ENCODE results near the gene ALKBH4. TPM values are rescaled to one million over a fixed set of nuclear protein-coding genes. Genes with fewer than 3 reads are reported as not detected.

Gene ALKBH4
- total and polyA plus RNA-seq, 3 experiments from 2014 or later, result 11.3 to 20.1 (median 13.2) TPM

DNA sequence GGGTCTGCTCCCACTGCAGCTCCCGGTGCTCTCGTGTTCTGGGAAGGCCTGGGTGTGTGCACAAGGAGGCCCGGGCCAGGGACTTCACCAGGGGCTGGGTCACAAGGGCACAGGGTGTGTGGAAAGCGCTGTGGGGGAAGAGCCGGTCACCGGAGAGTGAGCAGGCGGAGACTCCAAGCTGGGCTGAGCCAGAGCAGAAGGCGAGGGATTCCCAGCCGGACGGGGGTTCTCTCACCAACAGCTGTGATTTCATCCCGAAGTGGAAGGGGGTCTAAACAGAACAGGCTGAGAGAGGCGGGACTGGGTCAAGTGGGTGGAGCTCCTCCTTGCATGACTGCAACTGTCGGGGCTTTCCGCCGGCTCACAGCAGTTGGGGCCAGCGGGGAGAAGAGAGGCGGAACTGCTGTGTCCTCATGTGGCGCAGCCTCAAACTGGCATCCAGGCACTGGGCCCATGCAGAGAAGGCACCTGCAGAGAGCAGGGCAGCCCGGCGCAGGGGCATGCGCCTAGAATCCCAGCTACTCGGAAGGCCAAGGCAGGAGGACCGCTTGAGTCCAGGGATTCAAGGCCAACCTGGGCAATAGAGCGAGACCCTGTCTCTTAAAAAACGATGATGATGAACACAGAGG, 38.9 kb downstream of the ALKBH4 start:
- ChIA-PET POLR2A (interaction anchor here (0.6 to 1.9 kb wide), 8 partner anchors 8 to 40 kb away, joined by 3 to 22 read pairs (median 4); partner anchors contain the start of gene ORAI2), CTCF (interaction anchor here (0.8 to 3.8 kb wide), 7 partner anchors 10 to 40 kb away, joined by 3 to 14 read pairs (median 6); partner anchors contain the start of gene PRKRIP1)
- Histone ChIP-seq H3K4me1 (ENCODE audit: insufficient read depth, low read length) (peaks cover 84% of the 10 kb centered on the region), H3K27ac (ENCODE audit: low read depth, low read length) (peak overlapping the region; percentile 96), H3K36me3 (ENCODE audit: insufficient read depth, low read length) (no peaks in the 10 kb centered on the region), H3K27me3 (ENCODE audit: insufficient read depth, low read length, poor library complexity, severe bottlenecking) (no peaks in the 10 kb centered on the region), H3K9me3 (ENCODE audit: low read length) (no peaks in the 10 kb centered on the region), H3K4me3 (ENCODE audit: low read length) (peak overlapping the region; percentile 62)
- Mint-ChIP-seq H3K4me1 (peaks cover 57 to 81% (median 66%) of the 10 kb centered on the region in 3 donors), H3K4me3 (peak overlapping the region; percentile 77 to 95 (median 90)), H3K36me3 (peaks cover 2 to 32% (median 3%) of the 10 kb centered on the region in 3 donors), H3K27me3 (peaks cover 0 to 2% of the 10 kb centered on the region in 2 donors), H3K27ac (peak overlapping the region; percentile 98 to 100 (median 100)), H3K9me3 (peaks cover 0 to 1% (median 0%) of the 10 kb centered on the region in 5 donors)
- DNase-seq, result peak; percentile 80 to 91 (median 81)

DNA sequence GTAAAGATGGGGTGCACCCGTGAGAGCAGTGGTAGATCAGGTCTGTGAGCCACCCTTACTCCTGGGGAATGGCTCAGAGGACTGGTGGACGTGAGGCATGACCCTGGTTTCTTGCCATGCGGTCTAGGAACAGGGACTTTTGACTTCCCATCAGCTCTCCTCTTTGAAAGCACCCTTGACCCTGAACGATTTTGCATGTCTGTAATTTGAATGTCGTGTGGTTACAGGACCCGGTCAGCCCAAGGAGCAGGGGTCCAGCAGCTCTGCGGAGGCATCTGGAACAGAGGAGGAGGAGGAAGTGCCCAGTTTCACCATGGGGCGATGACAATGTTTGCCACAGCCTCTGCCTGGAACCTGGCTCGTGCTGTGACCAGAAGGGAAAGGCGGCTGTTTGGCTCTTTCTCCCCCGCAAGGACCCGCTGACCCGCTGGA, 39.9 kb downstream of the ALKBH4 start:
- Histone ChIP-seq H3K36me3 (ENCODE audit: insufficient read depth, low read length) (no peaks in the 10 kb centered on the region), H3K27me3 (ENCODE audit: insufficient read depth, low read length, poor library complexity, severe bottlenecking) (no peaks in the 10 kb centered on the region), H3K9me3 (ENCODE audit: low read length) (no peaks in the 10 kb centered on the region), H3K4me1 (ENCODE audit: insufficient read depth, low read length) (peaks cover 84% of the 10 kb centered on the region), H3K4me3 (ENCODE audit: low read length) (no peak overlapping the region), H3K27ac (ENCODE audit: low read depth, low read length) (no peak overlapping the region)
- Mint-ChIP-seq H3K4me1 (peaks cover 60 to 81% (median 69%) of the 10 kb centered on the region in 3 donors), H3K27me3 (peaks cover 0 to 2% of the 10 kb centered on the region in 2 donors), H3K36me3 (peaks cover 8 to 39% (median 9%) of the 10 kb centered on the region in 3 donors), H3K27ac (peak overlapping the region; percentile 98 to 100 (median 100)), H3K4me3 (peak overlapping the region; percentile 20 to 90 (median 54)), H3K9me3 (peaks cover 0 to 1% (median 0%) of the 10 kb centered on the region in 5 donors)
- CTCF ChIA-PET, result interaction anchor here (1.7 to 3.8 kb wide), 4 partner anchors 9 to 29 kb away, joined by 6 to 14 read pairs (median 10); partner anchors contain the start of gene PRKRIP1
- DNase-seq, result no peak
- POLR2A ChIA-PET, result interaction anchor here (1.0 to 1.5 kb wide), 2 partner anchors 20 to 30 kb away, joined by 3 to 5 read pairs; no protein-coding TSS in a partner anchor

- POLR2A ChIA-PET, result no interaction called here
- Histone ChIP-seq H3K27ac (ENCODE audit: low read depth, low read length) (no peak overlapping the region), H3K4me1 (ENCODE audit: insufficient read depth, low read length) (peaks cover 77% of the 10 kb centered on the region), H3K9me3 (ENCODE audit: low read length) (no peaks in the 10 kb centered on the region), H3K27me3 (ENCODE audit: insufficient read depth, low read length, poor library complexity, severe bottlenecking) (no peaks in the 10 kb centered on the region), H3K36me3 (ENCODE audit: insufficient read depth, low read length) (no peaks in the 10 kb centered on the region), H3K4me3 (ENCODE audit: low read length) (no peak overlapping the region)
- Mint-ChIP-seq H3K4me3 (peak overlapping the region in 4 of 7 donors; percentile 20 to 90 (median 53)), H3K4me1 (peaks cover 57 to 80% (median 69%) of the 10 kb centered on the region in 3 donors), H3K27me3 (peaks cover 0 to 2% of the 10 kb centered on the region in 2 donors), H3K36me3 (peaks cover 8 to 43% (median 9%) of the 10 kb centered on the region in 3 donors), H3K27ac (peak overlapping the region; percentile 98 to 100 (median 100)), H3K9me3 (peaks cover 0 to 1% (median 0%) of the 10 kb centered on the region in 5 donors)
- CTCF ChIA-PET, result interaction anchor here (1.7 to 3.8 kb wide), 3 partner anchors 9 to 26 kb away, joined by 6 to 14 read pairs (median 14); no protein-coding TSS in a partner anchor
- DNase-seq, result no peak
Observed at GRCh38 chr7:102424129-102424551, 40.5 kb downstream of the ALKBH4 start.

DNA sequence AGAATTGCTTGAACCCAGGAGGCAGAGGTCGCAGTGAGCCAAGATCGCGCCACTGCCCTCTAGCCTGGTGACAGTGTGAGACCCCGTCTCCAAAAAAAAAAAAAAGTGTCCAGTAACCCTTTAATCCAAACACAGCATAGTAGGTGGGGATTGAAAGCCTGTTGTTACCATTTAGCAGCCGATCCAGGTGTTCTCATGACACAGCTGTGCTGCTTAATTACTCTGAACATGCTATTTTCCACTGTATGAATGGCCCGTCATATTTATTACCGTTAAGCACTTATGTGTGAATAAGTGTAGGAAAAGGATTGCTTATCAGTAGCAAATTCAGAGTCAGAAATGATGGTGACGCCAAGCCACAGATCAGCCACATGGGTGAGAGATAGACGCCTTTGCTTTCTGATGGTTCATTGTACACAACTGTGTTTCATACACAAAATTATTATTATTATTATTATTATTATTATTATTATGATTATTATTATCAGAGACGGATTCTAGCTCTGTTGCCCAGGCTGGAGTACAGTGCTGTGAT, 42.9 kb downstream of the ALKBH4 start:
- H3K9me3 ChIP-seq (ENCODE audit: low read length), result no peaks in the 10 kb centered on the region
- peaks cover 76% of the 10 kb centered on the region for H3K4me1 ChIP-seq (ENCODE audit: insufficient read depth, low read length)
- Mint-ChIP-seq H3K4me3 (no peak overlapping the region), H3K27me3 (peaks cover 0 to 2% of the 10 kb centered on the region in 2 donors), H3K9me3 (peaks cover 0 to 1% (median 0%) of the 10 kb centered on the region in 5 donors), H3K36me3 (peaks cover 12 to 55% (median 13%) of the 10 kb centered on the region in 3 donors), H3K27ac (no peak overlapping the region), H3K4me1 (peaks cover 61 to 80% (median 71%) of the 10 kb centered on the region in 3 donors)
- peak overlapping the region; percentile 41 for H3K27ac ChIP-seq (ENCODE audit: low read depth, low read length)
- H3K27me3 ChIP-seq (ENCODE audit: insufficient read depth, low read length, poor library complexity, severe bottlenecking), result no peaks in the 10 kb centered on the region
- H3K4me3 ChIP-seq (ENCODE audit: low read length), result no peak overlapping the region
- ChIA-PET POLR2A (interaction anchor here (1.2 kb wide), 1 partner anchor 10 kb away, joined by 3 read pairs; no protein-coding TSS in a partner anchor), CTCF (interaction anchor here (1.0 to 1.1 kb wide), 2 partner anchors 9 to 11 kb away, joined by 3 read pairs; no protein-coding TSS in a partner anchor)
- no peak for DNase-seq
- H3K36me3 ChIP-seq (ENCODE audit: insufficient read depth, low read length), result no peaks in the 10 kb centered on the region

DNA sequence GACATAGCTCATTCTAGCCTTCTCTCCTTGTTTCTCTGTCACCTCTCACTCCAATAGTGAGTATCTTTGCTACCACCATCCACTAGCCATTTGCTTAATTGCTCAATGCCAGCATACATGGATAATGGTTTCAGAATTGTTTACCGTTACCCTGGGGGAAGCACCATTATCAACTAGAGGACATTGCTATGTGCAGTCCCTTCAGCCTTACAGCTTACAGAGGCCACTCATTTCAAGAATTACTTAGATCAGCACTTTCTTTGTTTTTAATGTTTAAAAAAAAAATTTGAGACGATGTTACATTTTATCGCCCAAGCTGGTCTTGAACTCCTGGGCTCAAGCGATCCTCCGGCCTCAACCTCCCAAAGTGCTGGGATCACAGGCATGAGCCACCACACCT, 46.1 kb downstream of the ALKBH4 start:
- ChIA-PET POLR2A (no interaction called here), CTCF (interaction anchor here (1.2 kb wide), 2 partner anchors 13 to 20 kb away, joined by 3 read pairs; no protein-coding TSS in a partner anchor)
- H3K4me1 ChIP-seq (ENCODE audit: insufficient read depth, low read length), result peaks cover 71% of the 10 kb centered on the region
- no peak for DNase-seq
- no peak overlapping the region for H3K4me3 ChIP-seq (ENCODE audit: low read length)
- Mint-ChIP-seq H3K27me3 (no peaks in the 10 kb centered on the region), H3K9me3 (no peaks in the 10 kb centered on the region), H3K36me3 (peaks cover 12 to 45% (median 13%) of the 10 kb centered on the region in 3 donors), H3K4me1 (peaks cover 52 to 78% (median 66%) of the 10 kb centered on the region in 3 donors), H3K4me3 (peak overlapping the region in 4 of 7 donors; percentile 19 to 56 (median 46)), H3K27ac (peak overlapping the region in 7 of 8 donors; percentile 88 to 99 (median 96))
- no peaks in the 10 kb centered on the region for H3K9me3 ChIP-seq (ENCODE audit: low read length)
- H3K36me3 ChIP-seq (ENCODE audit: insufficient read depth, low read length), result no peaks in the 10 kb centered on the region
- no peaks in the 10 kb centered on the region for H3K27me3 ChIP-seq (ENCODE audit: insufficient read depth, low read length, poor library complexity, severe bottlenecking)
- H3K27ac ChIP-seq (ENCODE audit: low read depth, low read length), result no peak overlapping the region

GRCh38 chr7:102417105-102417504, 47.6 kb downstream of the ALKBH4 start:
- ChIA-PET POLR2A (interaction anchor here (0.6 to 0.8 kb wide), 3 partner anchors 8 to 12 kb away, joined by 3 to 12 read pairs (median 4); no protein-coding TSS in a partner anchor), CTCF (no interaction called here)
- Histone ChIP-seq H3K4me1 (ENCODE audit: insufficient read depth, low read length) (peaks cover 75% of the 10 kb centered on the region), H3K4me3 (ENCODE audit: low read length) (no peak overlapping the region), H3K9me3 (ENCODE audit: low read length) (no peaks in the 10 kb centered on the region), H3K36me3 (ENCODE audit: insufficient read depth, low read length) (no peaks in the 10 kb centered on the region), H3K27me3 (ENCODE audit: insufficient read depth, low read length, poor library complexity, severe bottlenecking) (no peaks in the 10 kb centered on the region), H3K27ac (ENCODE audit: low read depth, low read length) (no peak overlapping the region)
- Mint-ChIP-seq H3K36me3 (peaks cover 12 to 50% (median 13%) of the 10 kb centered on the region in 3 donors), H3K27me3 (no peaks in the 10 kb centered on the region), H3K27ac (peak overlapping the region; percentile 93 to 100 (median 97)), H3K4me1 (peaks cover 58 to 83% (median 75%) of the 10 kb centered on the region in 3 donors), H3K9me3 (no peaks in the 10 kb centered on the region), H3K4me3 (peak overlapping the region; percentile 18 to 93 (median 69))
- DNase-seq, result peak in 2 of 5 donors; percentile 60 to 64

GRCh38 chr7:102416406-102416805, 48.3 kb downstream of the ALKBH4 start:
- no peaks in the 10 kb centered on the region for H3K9me3 ChIP-seq (ENCODE audit: low read length)
- no peaks in the 10 kb centered on the region for H3K27me3 ChIP-seq (ENCODE audit: insufficient read depth, low read length, poor library complexity, severe bottlenecking)
- H3K4me1 Mint-ChIP-seq, result peaks cover 56 to 78% (median 75%) of the 10 kb centered on the region in 3 donors
- peaks cover 70% of the 10 kb centered on the region for H3K4me1 ChIP-seq (ENCODE audit: insufficient read depth, low read length)
- H3K27ac Mint-ChIP-seq, result peak overlapping the region; percentile 93 to 100 (median 97)
- peaks cover 16 to 52% (median 16%) of the 10 kb centered on the region in 3 donors for H3K36me3 Mint-ChIP-seq
- ChIA-PET POLR2A (interaction anchor here (0.6 to 1.5 kb wide), 6 partner anchors 10 to 50 kb away, joined by 3 to 22 read pairs (median 3); partner anchors contain the start of gene PRKRIP1), CTCF (interaction anchor here (0.9 to 3.0 kb wide), 5 partner anchors 9 to 50 kb away, joined by 7 to 24 read pairs (median 14); no protein-coding TSS in a partner anchor)
- peak overlapping the region; percentile 47 for H3K4me3 ChIP-seq (ENCODE audit: low read length)
- peak overlapping the region; percentile 45 for H3K27ac ChIP-seq (ENCODE audit: low read depth, low read length)
- H3K4me3 Mint-ChIP-seq, result peak overlapping the region; percentile 49 to 93 (median 84)
- H3K9me3 Mint-ChIP-seq, result no peaks in the 10 kb centered on the region
- no peaks in the 10 kb centered on the region for H3K27me3 Mint-ChIP-seq
- DNase-seq, result no peak
- no peaks in the 10 kb centered on the region for H3K36me3 ChIP-seq (ENCODE audit: insufficient read depth, low read length)
